Measurements from ENCODE around the gene KLK13. TPM values are rescaled to one million over a fixed set of nuclear protein-coding genes. Genes with fewer than 3 reads are reported as not detected.

The KLK13 gene
- polyA plus RNA-seq, 1 of the 3 experiments (the other 2 are of a cell fraction): not detected

GRCh38 chr19:51014242-51014641 lies 50.6 kb downstream of the KLK13 start:
- peaks cover 74% of the 10 kb centered on the region for H3K27me3 ChIP-seq (ENCODE audit: insufficient read depth)
- no peak for DNase-seq
- no peak overlapping the region for H3K4me2 ChIP-seq
- H4K20me1 ChIP-seq (ENCODE audit: insufficient read depth): no peaks in the 10 kb centered on the region
- TF ChIP-seq RAD21 (IDR thresholded peaks at IDR 0.05; ENCODE audit: low read length): no peak
- no peak for TF ChIP-seq FOXM1 (IDR thresholded peaks at IDR 0.05; ENCODE audit: low read depth)
- no peaks in the 10 kb centered on the region for H3K36me3 ChIP-seq (replicated peaks in 1 of 2; ENCODE audit: control insufficient read depth in 1 of 2, insufficient read depth in 2 of 2, low read length in 1 of 2)
- CTCF ChIA-PET: interaction anchor here (1.8 to 6.0 kb wide), 2 partner anchors 7 to 81 kb away, joined by 6 to 30 read pairs; no protein-coding TSS in a partner anchor
- no peak overlapping the region for H2AFZ ChIP-seq (ENCODE audit: low read depth)
- H3K4me3 ChIP-seq (ENCODE audit: low read depth in 2 of 2, low read length in 1 of 2): no peak overlapping the region
- WGBS (ENCODE audit: low lambda C conversion rate): 25% methylated on average over 5 of the region's 6 CpGs
- H3K27ac ChIP-seq (ENCODE audit: low read depth in 2 of 2, low read length in 1 of 2): no peak overlapping the region
- H3K79me2 ChIP-seq (ENCODE audit: insufficient read depth): no peaks in the 10 kb centered on the region
- no peaks in the 10 kb centered on the region for H3K9me3 ChIP-seq
- H3K9ac ChIP-seq: no peak overlapping the region
- POLR2A ChIA-PET: no interaction called here
- no peaks in the 10 kb centered on the region for H3F3A ChIP-seq (replicated peaks; ENCODE audit: insufficient read depth)
- H3K4me1 ChIP-seq (ENCODE audit: control insufficient read depth in 1 of 2, insufficient read depth in 2 of 2, low read depth in 1 of 2, low read length in 1 of 2): no peaks in the 10 kb centered on the region
- no peaks in the 10 kb centered on the region for H3K9me2 ChIP-seq

- Histone ChIP-seq H3K36me3 (replicated peaks in 1 of 2; ENCODE audit: control insufficient read depth in 1 of 2, insufficient read depth in 2 of 2, low read length in 1 of 2) (no peaks in the 10 kb centered on the region), H2AFZ (ENCODE audit: low read depth) (no peak overlapping the region), H3K4me3 (ENCODE audit: low read depth in 2 of 2, low read length in 1 of 2) (no peak overlapping the region), H3K9ac (no peak overlapping the region), H3K9me2 (no peaks in the 10 kb centered on the region), H3K4me1 (ENCODE audit: control insufficient read depth in 1 of 2, insufficient read depth in 2 of 2, low read depth in 1 of 2, low read length in 1 of 2) (no peaks in the 10 kb centered on the region), H3F3A (replicated peaks; ENCODE audit: insufficient read depth) (no peaks in the 10 kb centered on the region), H3K79me2 (ENCODE audit: insufficient read depth) (no peaks in the 10 kb centered on the region), H3K9me3 (no peaks in the 10 kb centered on the region), H4K20me1 (ENCODE audit: insufficient read depth) (no peaks in the 10 kb centered on the region), H3K27me3 (ENCODE audit: insufficient read depth) (peaks cover 66% of the 10 kb centered on the region), H3K27ac (ENCODE audit: low read depth in 2 of 2, low read length in 1 of 2) (no peak overlapping the region), H3K4me2 (no peak overlapping the region)
- WGBS (ENCODE audit: low lambda C conversion rate): 13% methylated on average over 12 of the region's 12 CpGs
- no peak for DNase-seq
- no peak for TF ChIP-seq GABPA (IDR thresholded peaks at IDR 0.05; ENCODE audit: low read depth)
- no peak for TF ChIP-seq JUND (IDR thresholded peaks at IDR 0.05)
- no peak for TF ChIP-seq TEAD4 (IDR thresholded peaks at IDR 0.05; ENCODE audit: borderline replicate concordance, insufficient read depth)
- no peak for TF ChIP-seq YY1 (IDR thresholded peaks at IDR 0.05; ENCODE audit: low read depth)
- TF ChIP-seq CHD2 (IDR thresholded peaks at IDR 0.05; ENCODE audit: low read length, partially characterized antibody): no peak
- TF ChIP-seq POLR2AphosphoS5 (IDR thresholded peaks at IDR 0.05; ENCODE audit: low read depth, low read length): no peak
- TF ChIP-seq IRF3 (IDR thresholded peaks at IDR 0.05; ENCODE audit: low read depth, low read length): no peak
- TF ChIP-seq RFX5 (IDR thresholded peaks at IDR 0.05; ENCODE audit: low read length): no peak
- TF ChIP-seq FOSL2 (IDR thresholded peaks at IDR 0.05; ENCODE audit: borderline replicate concordance, low read depth): no peak
- no peak for TF ChIP-seq EZH2phosphoT487 (IDR thresholded peaks at IDR 0.05; ENCODE audit: borderline replicate concordance, low read depth)
- no peak for TF ChIP-seq USF2 (IDR thresholded peaks at IDR 0.05; ENCODE audit: borderline replicate concordance, low read depth, low read length)
- no peak for TF ChIP-seq ELF1 (IDR thresholded peaks at IDR 0.05)
- TF ChIP-seq ZBTB33 (IDR thresholded peaks at IDR 0.05; ENCODE audit: borderline replicate concordance, low read depth): no peak
- no peak for TF ChIP-seq GATA2 (CRISPR knock-in tag; IDR thresholded peaks at IDR 0.05)
- CTCF ChIA-PET: interaction anchor here (1.8 kb wide), 1 partner anchor 9 kb away, joined by 6 read pairs; no protein-coding TSS in a partner anchor
- POLR2A ChIA-PET: no interaction called here
These were observed 52.2 kb downstream of the KLK13 start for GRCh38 chr19:51012661-51013190.

Data from SK-N-SH (cell line).